ENCODE measurements around the gene IFNL3. TPM values are rescaled to one million over a fixed set of nuclear protein-coding genes. Genes with fewer than 3 reads are reported as not detected.
"Not testable (repeated sequence)": the region's sequence is repeated elsewhere in the genome, so short reads cannot be mapped to it uniquely, and the experiment has no call there.

Gene IFNL3
- total RNA-seq, 6 experiments from 2014 or later = not detected

GRCh38 chr19:39232708-39233107 is 12.1 kb downstream of the IFNL3 start:
- Mint-ChIP-seq H3K4me1 (ENCODE audit: low read depth) (peaks cover 4% of the 10 kb centered on the region; the same call in 1 of the 2 replicates), H3K27me3 (ENCODE audit: insufficient read depth) (peaks cover 24% of the 10 kb centered on the region), H3K27ac (no peak overlapping the region), H3K4me3 (no peak overlapping the region), H3K36me3 (ENCODE audit: low read depth) (no peaks in the 10 kb centered on the region), H3K9me3 (no peaks in the 10 kb centered on the region; the same call in 1 of the 2 replicates)
- peak; percentile 6; the same call in 1 of the 2 replicates for TF ChIP-seq CTCF (IDR thresholded peaks at IDR 0.05)
- no peak for DNase-seq

GRCh38 chr19:39230096-39230764 is 14.6 kb downstream of the IFNL3 start:
- Mint-ChIP-seq H3K4me3 (no peak overlapping the region), H3K27me3 (ENCODE audit: insufficient read depth) (peaks cover 19% of the 10 kb centered on the region), H3K36me3 (ENCODE audit: low read depth) (no peaks in the 10 kb centered on the region), H3K4me1 (ENCODE audit: low read depth) (no peaks in the 10 kb centered on the region), H3K27ac (no peak overlapping the region), H3K9me3 (no peaks in the 10 kb centered on the region; the same call in 1 of the 2 replicates)
- TF ChIP-seq CTCF (IDR thresholded peaks at IDR 0.05) = no peak
- no peak for DNase-seq

- Mint-ChIP-seq H3K27me3 (ENCODE audit: insufficient read depth) (peaks cover 35% of the 10 kb centered on the region), H3K4me1 (ENCODE audit: low read depth) (no peaks in the 10 kb centered on the region), H3K27ac (no peak overlapping the region), H3K9me3 (peaks cover 4% of the 10 kb centered on the region; the same call in 1 of the 2 replicates), H3K36me3 (ENCODE audit: low read depth) (no peaks in the 10 kb centered on the region), H3K4me3 (no peak overlapping the region)
- TF ChIP-seq CTCF (IDR thresholded peaks at IDR 0.05) = no peak
- no peak for DNase-seq
Observed at GRCh38 chr19:39224910-39225309, 19.9 kb downstream of the IFNL3 start.

GRCh38 chr19:39223703-39224279 is 21.0 kb downstream of the IFNL3 start:
- Mint-ChIP-seq H3K9me3 (peaks cover 4% of the 10 kb centered on the region; the same call in 1 of the 2 replicates), H3K36me3 (ENCODE audit: low read depth) (no peaks in the 10 kb centered on the region), H3K4me1 (ENCODE audit: low read depth) (no peaks in the 10 kb centered on the region), H3K27me3 (ENCODE audit: insufficient read depth) (peaks cover 41% of the 10 kb centered on the region), H3K4me3 (no peak overlapping the region), H3K27ac (no peak overlapping the region)
- DNase-seq = peak; percentile 40
- no peak for TF ChIP-seq CTCF (IDR thresholded peaks at IDR 0.05)

- not testable (repeated sequence) for H3K36me3 Mint-ChIP-seq (ENCODE audit: low read depth); DNase-seq; H3K27ac Mint-ChIP-seq; H3K9me3 Mint-ChIP-seq; H3K4me1 Mint-ChIP-seq (ENCODE audit: low read depth); H3K4me3 Mint-ChIP-seq
- peaks cover 38% of the 10 kb centered on the region for H3K27me3 Mint-ChIP-seq (ENCODE audit: insufficient read depth)
Observed at GRCh38 chr19:39219108-39219507, 25.7 kb downstream of the IFNL3 start.

GRCh38 chr19:39218230-39219007 is 26.4 kb downstream of the IFNL3 start:
- no peak overlapping the region for H3K27ac Mint-ChIP-seq
- peaks cover 8% of the 10 kb centered on the region for H3K9me3 Mint-ChIP-seq
- H3K4me3 Mint-ChIP-seq = no peak overlapping the region
- H3K36me3 Mint-ChIP-seq (ENCODE audit: low read depth) = no peaks in the 10 kb centered on the region
- H3K27me3 Mint-ChIP-seq (ENCODE audit: insufficient read depth) = peaks cover 36% of the 10 kb centered on the region
- H3K4me1 Mint-ChIP-seq (ENCODE audit: low read depth) = no peaks in the 10 kb centered on the region
- DNase-seq = no peak
- TF ChIP-seq CTCF (IDR thresholded peaks at IDR 0.05) = no peak

All from HFFc6 (cell line).